ENCODE measurements around the gene AMN.

GRCh38 chr14:102943979-102944378, 21.5 kb downstream of the AMN start:
- no peak for TF ChIP-seq EP300 (IDR thresholded peaks at IDR 0.05)
- TF ChIP-seq, protein P1, sequence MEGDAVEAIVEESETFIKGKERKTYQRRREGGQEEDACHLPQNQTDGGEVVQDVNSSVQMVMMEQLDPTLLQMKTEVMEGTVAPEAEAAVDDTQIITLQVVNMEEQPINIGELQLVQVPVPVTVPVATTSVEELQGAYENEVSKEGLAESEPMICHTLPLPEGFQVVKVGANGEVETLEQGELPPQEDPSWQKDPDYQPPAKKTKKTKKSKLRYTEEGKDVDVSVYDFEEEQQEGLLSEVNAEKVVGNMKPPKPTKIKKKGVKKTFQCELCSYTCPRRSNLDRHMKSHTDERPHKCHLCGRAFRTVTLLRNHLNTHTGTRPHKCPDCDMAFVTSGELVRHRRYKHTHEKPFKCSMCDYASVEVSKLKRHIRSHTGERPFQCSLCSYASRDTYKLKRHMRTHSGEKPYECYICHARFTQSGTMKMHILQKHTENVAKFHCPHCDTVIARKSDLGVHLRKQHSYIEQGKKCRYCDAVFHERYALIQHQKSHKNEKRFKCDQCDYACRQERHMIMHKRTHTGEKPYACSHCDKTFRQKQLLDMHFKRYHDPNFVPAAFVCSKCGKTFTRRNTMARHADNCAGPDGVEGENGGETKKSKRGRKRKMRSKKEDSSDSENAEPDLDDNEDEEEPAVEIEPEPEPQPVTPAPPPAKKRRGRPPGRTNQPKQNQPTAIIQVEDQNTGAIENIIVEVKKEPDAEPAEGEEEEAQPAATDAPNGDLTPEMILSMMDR (IDR thresholded peaks at IDR 0.05): no peak
- no peak for TF ChIP-seq POLR2A (IDR thresholded peaks at IDR 0.05)
- no peak for TF ChIP-seq POLR2AphosphoS5 (IDR thresholded peaks at IDR 0.05)
